Jurkat, Clone E6-1 (cell line): ENCODE data around the gene MS4A14.
"Not testable (repeated sequence)": the region's sequence is repeated elsewhere in the genome, so short reads cannot be mapped to it uniquely, and the experiment has no call there.

Source experiments
- DNase-seq: peaks from one replicate; pipeline ENCODE4 v3.0.0-alpha.2; 2011; ENCODE audit warnings: low read depth, low spot score
- H3K4me3 ChIP-seq: 2 replicates; pipeline ENCODE4 v1.5.1; 2011; ENCODE audit warnings: mild to moderate bottlenecking, low read length, control low read depth, moderate library complexity

Gene MS4A14

GRCh38 chr11:60377401-60378136, 18.7 kb upstream of the MS4A14 start:
- DNase-seq, result no peak
- no peak overlapping the region for H3K4me3 ChIP-seq

- DNase-seq, result peak; percentile 67
- no peak within 1 kb of the TSS for H3K4me3 ChIP-seq
These were observed 17.9 kb upstream of the MS4A14 start, which contains the start of gene MS4A7 for GRCh38 chr11:60378354-60378753. Gene MS4A7 (plus strand): TSS chr11:60378532. CDS start chr11:60383142, 4,610 bp downstream.

- DNase-seq, result no peak
These were observed 6.9 kb upstream of the MS4A14 start for GRCh38 chr11:60389279-60389910.

GRCh38 chr11:60390419-60390818, 5.8 kb upstream of the MS4A14 start:
- H3K4me3 ChIP-seq, result no peak overlapping the region
- DNase-seq, result no peak

More at GRCh38 chr11:60389279-60389910, 6.9 kb upstream of the MS4A14 start:
- no peak overlapping the region for H3K4me3 ChIP-seq

GRCh38 chr11:60392361-60392760, 3.9 kb upstream of the MS4A14 start:
- no peak overlapping the region for H3K4me3 ChIP-seq
- no peak for DNase-seq

GRCh38 chr11:60393016-60393415, 3.2 kb upstream of the MS4A14 start:
- no peak overlapping the region for H3K4me3 ChIP-seq
- DNase-seq, result no peak

GRCh38 chr11:60394666-60395380, 1.4 kb upstream of the MS4A14 start:
- H3K4me3 ChIP-seq, result no peak overlapping the region
- DNase-seq, result no peak

- DNase-seq, result no peak
- H3K4me3 ChIP-seq, result no peak overlapping the region
These were observed 540 bp downstream of the MS4A14 start for GRCh38 chr11:60396799-60397198.

- no peak overlapping the region for H3K4me3 ChIP-seq
These were observed 23.8 kb downstream of the MS4A14 start for GRCh38 chr11:60420015-60420414.

GRCh38 chr11:60422609-60423008, 26.4 kb downstream of the MS4A14 start:
- H3K4me3 ChIP-seq, result no peak overlapping the region
- DNase-seq, result no peak

More at GRCh38 chr11:60420015-60420414, 23.8 kb downstream of the MS4A14 start:
- DNase-seq, result no peak

GRCh38 chr11:60428517-60428916, 32.3 kb downstream of the MS4A14 start:
- DNase-seq, result peak; percentile 32
- H3K4me3 ChIP-seq, result no peak overlapping the region

- no peak for DNase-seq
- H3K4me3 ChIP-seq, result no peak within 1 kb of the TSS
These were observed 33.0 kb downstream of the MS4A14 start, which contains the start of gene MS4A5 for GRCh38 chr11:60429272-60429671. Gene MS4A5 (plus strand): TSS chr11:60429572. CDS start chr11:60429675, 103 bp downstream.

- no peak overlapping the region for H3K4me3 ChIP-seq
- DNase-seq, result no peak
These were observed 35.0 kb downstream of the MS4A14 start for GRCh38 chr11:60431251-60431650.

GRCh38 chr11:60433401-60433800, 37.1 kb downstream of the MS4A14 start:
- no peak overlapping the region for H3K4me3 ChIP-seq
- DNase-seq, result no peak

- no peak overlapping the region for H3K4me3 ChIP-seq
- DNase-seq, result no peak
These were observed 50.8 kb downstream of the MS4A14 start for GRCh38 chr11:60447070-60447469.

- no peak for DNase-seq
- no peak overlapping the region for H3K4me3 ChIP-seq
These were observed 51.6 kb downstream of the MS4A14 start for GRCh38 chr11:60447846-60448245.

GRCh38 chr11:60451185-60451584, 54.9 kb downstream of the MS4A14 start:
- DNase-seq, H3K4me3 ChIP-seq: not testable (repeated sequence)

- H3K4me3 ChIP-seq, result no peak overlapping the region
These were observed 58.0 kb downstream of the MS4A14 start for GRCh38 chr11:60454212-60454611.

GRCh38 chr11:60455531-60456042, 59.3 kb downstream of the MS4A14 start, which contains the start of gene MS4A1:
Gene MS4A1 (plus strand): TSS chr11:60455847. CDS start chr11:60462375, 6,528 bp downstream.
- H3K4me3 ChIP-seq, result no peak within 1 kb of the TSS
- no peak for DNase-seq

More at GRCh38 chr11:60454212-60454611, 58.0 kb downstream of the MS4A14 start:
- no peak for DNase-seq
